WERI-Rb-1 (cell line): ENCODE measurements around the gene MRPL36.

Source experiments
- DNase-seq: peaks from one replicate; pipeline ENCODE4 v3.0.0-alpha.2; 2020
- H3K27ac ChIP-seq: fragments of 250-450 bp; sonication (Bioruptor Pico); 2 replicates; pipeline ENCODE4 v1.5.1; 2020; ENCODE audit warnings: mild to moderate bottlenecking, moderate library complexity
- H3K27me3 ChIP-seq: fragments of 250-450 bp; sonication (Bioruptor Pico); 2 replicates; pipeline ENCODE4 v1.5.1; 2021; ENCODE audit warnings: mild to moderate bottlenecking, low read depth, moderate library complexity; ENCODE audit not compliant: insufficient read depth, severe bottlenecking
- H3K36me3 ChIP-seq: fragments of 250-450 bp; sonication (Bioruptor Pico); 2 replicates; pipeline ENCODE4 v1.5.1; 2020; ENCODE audit warnings: mild to moderate bottlenecking, moderate library complexity
- H3K4me3 ChIP-seq: 2 replicates; pipeline ENCODE4 v1.5.1; 2011; ENCODE audit warnings: low read depth, mild to moderate bottlenecking, control low read depth, low read length
- H3K9me3 ChIP-seq: fragments of 250-450 bp; sonication (Bioruptor Pico); 2 replicates; pipeline ENCODE4 v1.5.1; 2021; ENCODE audit warnings: mild to moderate bottlenecking, moderate library complexity; ENCODE audit not compliant: severe bottlenecking
- TF ChIP-seq, protein P1 (sequence below): IDR thresholded peaks from 2 replicates; pipeline ENCODE4 v1.5.1; 2011; ENCODE audit warnings: low read depth, mild to moderate bottlenecking, control low read depth, inconsistent platforms, low read length

The MRPL36 gene

DNA sequence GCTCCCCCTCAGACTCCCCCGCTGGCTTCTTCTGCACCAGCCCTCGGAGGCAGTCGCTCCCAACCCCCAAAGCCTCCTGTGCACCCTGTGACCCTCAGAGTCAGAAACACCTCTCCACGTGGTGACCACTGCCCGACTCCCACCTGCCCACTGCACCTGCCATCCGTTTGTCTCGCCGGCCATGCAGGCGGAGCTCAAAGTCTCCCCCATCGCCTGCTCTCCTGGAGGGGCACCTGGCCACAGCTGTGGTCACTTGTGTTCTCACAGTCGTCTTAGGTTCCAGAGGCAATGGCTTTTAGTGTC, 38.2 kb downstream of the MRPL36 start:
- peaks cover 18% of the 10 kb centered on the region for H3K9me3 ChIP-seq
- TF ChIP-seq, protein P1, sequence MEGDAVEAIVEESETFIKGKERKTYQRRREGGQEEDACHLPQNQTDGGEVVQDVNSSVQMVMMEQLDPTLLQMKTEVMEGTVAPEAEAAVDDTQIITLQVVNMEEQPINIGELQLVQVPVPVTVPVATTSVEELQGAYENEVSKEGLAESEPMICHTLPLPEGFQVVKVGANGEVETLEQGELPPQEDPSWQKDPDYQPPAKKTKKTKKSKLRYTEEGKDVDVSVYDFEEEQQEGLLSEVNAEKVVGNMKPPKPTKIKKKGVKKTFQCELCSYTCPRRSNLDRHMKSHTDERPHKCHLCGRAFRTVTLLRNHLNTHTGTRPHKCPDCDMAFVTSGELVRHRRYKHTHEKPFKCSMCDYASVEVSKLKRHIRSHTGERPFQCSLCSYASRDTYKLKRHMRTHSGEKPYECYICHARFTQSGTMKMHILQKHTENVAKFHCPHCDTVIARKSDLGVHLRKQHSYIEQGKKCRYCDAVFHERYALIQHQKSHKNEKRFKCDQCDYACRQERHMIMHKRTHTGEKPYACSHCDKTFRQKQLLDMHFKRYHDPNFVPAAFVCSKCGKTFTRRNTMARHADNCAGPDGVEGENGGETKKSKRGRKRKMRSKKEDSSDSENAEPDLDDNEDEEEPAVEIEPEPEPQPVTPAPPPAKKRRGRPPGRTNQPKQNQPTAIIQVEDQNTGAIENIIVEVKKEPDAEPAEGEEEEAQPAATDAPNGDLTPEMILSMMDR, result no peak
- no peak overlapping the region for H3K4me3 ChIP-seq
- peaks cover 96% of the 10 kb centered on the region for H3K27me3 ChIP-seq
- H3K27ac ChIP-seq, result no peak overlapping the region
- DNase-seq, result no peak
- H3K36me3 ChIP-seq, result no peaks in the 10 kb centered on the region

- H3K9me3 ChIP-seq, result peaks cover 18% of the 10 kb centered on the region
- DNase-seq, result peak; percentile 3
- TF ChIP-seq, protein P1, result no peak
- no peaks in the 10 kb centered on the region for H3K36me3 ChIP-seq
- no peak overlapping the region for H3K27ac ChIP-seq
- H3K4me3 ChIP-seq, result no peak overlapping the region
- H3K27me3 ChIP-seq, result peaks cover 96% of the 10 kb centered on the region
Observed at GRCh38 chr5:1760656-1761452, 38.8 kb downstream of the MRPL36 start.

DNA sequence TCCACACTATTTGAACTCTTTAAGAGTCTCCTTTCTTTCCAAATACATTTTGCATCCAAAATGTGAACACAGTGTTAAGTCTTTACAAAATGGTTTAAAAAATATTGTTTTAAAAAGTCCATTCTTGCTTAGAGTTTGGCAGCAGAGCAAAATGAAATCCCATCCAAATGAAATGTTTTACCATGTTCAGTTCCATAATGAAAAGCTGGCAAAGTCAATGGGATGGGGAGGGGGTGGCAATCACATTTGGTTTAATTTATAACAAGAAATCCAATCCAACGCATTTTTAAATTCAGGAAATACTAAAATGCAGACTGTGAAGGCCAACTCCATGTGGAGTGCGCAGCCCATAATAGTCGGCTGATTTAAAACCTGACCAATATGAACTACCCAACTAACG, 39.4 kb downstream of the MRPL36 start:
- no peak overlapping the region for H3K27ac ChIP-seq
- H3K36me3 ChIP-seq, result no peaks in the 10 kb centered on the region
- TF ChIP-seq, protein P1, result no peak
- H3K27me3 ChIP-seq, result peaks cover 96% of the 10 kb centered on the region
- peaks cover 12% of the 10 kb centered on the region for H3K9me3 ChIP-seq
- no peak for DNase-seq
- no peak overlapping the region for H3K4me3 ChIP-seq

GRCh38 chr5:1759378-1759970, 40.2 kb downstream of the MRPL36 start:
- H3K27me3 ChIP-seq, result peaks cover 96% of the 10 kb centered on the region
- no peak overlapping the region for H3K4me3 ChIP-seq
- H3K27ac ChIP-seq, result no peak overlapping the region
- peak; percentile 4 for DNase-seq
- no peaks in the 10 kb centered on the region for H3K36me3 ChIP-seq
- H3K9me3 ChIP-seq, result peaks cover 10% of the 10 kb centered on the region
- TF ChIP-seq, protein P1, result no peak

DNA sequence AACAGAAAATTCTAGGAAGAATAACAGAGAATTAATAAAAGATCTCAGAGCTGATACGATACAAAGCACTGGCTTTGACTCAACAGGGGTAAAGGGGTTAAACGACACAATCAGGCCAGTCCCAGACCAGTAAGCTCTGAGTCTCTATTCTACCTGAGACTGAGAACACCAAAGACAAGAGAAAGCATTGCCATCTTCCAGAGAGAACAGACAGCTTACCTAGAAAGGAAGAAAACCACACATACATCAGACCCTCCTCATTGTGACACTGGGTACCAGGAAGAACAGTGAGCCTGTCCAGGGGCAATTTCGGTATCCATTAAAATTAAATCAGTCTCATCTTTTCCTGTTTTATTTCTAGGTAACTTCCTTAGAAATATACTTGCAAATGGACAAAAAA, 41.1 kb downstream of the MRPL36 start:
- H3K27ac ChIP-seq, result no peak overlapping the region
- TF ChIP-seq, protein P1, result no peak
- peaks cover 10% of the 10 kb centered on the region for H3K9me3 ChIP-seq
- H3K4me3 ChIP-seq, result no peak overlapping the region
- H3K36me3 ChIP-seq, result no peaks in the 10 kb centered on the region
- DNase-seq, result no peak
- peaks cover 95% of the 10 kb centered on the region for H3K27me3 ChIP-seq
